Ecto neural progenitor cell (in vitro differentiated cells): Measurements from ENCODE around the gene LENG8.
A peak's percentile ranks its signal among the peaks of the same experiment; 100 is the strongest.

ENCODE experiments used
- DNase-seq: peaks from one replicate; pipeline ENCODE4 v3.0.0-alpha.2; 2018; ENCODE audit warnings: low spot score

Gene LENG8

DNA sequence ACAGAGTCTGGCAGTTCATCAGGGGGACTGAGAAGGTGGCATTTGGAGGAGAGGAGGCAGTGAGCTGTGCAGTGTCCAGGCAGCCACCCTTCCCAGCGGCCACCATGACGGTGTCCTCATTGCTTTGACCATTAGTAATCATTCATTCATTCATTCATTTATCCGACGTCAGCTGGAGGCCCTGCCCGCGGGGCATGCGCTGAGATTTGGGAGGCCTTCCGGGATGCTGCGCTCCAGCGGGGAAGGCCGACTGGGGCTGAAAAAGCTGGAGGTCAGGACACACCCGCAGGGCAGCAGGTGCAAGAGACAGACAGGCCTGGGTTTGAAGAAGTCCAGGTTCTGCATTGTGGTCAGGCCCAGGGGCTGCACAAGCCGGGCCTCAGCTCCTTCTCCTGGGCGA is 24.8 kb upstream of the LENG8 start:
- DNase-seq = no peak

DNA sequence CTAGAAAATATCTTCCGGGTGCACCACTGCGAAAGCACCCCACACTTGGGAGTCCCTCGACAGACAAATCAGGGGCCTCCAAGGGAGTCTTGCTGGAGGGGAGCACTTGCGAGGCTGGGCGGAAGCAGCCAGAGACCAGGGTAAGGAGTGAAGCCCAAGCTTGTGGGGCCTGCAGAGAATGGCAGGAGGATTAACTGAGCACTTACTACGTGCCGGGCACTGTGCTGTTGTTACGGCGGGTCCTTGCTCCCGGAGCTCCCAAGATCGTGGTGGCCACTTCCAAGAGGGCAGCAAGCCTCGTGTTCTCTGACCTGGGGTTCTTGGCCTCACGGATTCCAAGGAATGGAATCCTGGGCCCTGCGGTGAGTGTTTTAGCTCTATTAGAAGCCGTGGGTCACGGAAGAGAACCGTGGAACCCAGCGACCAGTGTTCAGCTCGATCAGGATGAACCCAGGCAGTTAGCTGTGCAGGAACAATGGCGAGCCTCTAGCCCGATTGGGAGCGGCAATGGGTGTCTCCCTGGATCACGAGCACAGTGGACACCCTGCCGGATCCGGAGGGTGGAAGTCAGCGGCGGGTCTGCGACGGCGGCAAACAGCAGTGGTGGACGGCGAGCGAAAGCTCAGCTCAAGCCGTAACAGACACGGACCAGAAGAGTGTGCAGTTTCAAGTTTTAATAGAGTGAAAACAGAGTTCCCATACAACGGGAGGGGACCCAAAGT is 24.2 kb upstream of the LENG8 start:
- DNase-seq = no peak

DNA sequence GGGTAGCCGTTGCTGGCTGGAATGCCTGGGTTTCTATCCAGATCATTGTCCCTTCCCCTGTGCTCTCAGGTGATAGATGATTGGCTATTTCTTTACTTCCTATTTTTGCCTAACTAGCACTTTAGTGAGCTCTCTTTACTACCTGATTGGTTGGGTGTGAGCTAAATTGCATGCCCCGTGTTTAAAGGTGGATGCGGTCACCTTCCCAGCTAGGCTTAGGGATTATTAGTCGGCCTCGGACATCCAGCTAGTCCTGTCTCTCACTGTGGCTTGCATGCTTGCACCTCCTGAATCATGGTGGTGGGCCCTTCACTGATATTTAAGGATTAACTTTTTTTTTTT is 23.6 kb upstream of the LENG8 start:
- no peak for DNase-seq

DNA sequence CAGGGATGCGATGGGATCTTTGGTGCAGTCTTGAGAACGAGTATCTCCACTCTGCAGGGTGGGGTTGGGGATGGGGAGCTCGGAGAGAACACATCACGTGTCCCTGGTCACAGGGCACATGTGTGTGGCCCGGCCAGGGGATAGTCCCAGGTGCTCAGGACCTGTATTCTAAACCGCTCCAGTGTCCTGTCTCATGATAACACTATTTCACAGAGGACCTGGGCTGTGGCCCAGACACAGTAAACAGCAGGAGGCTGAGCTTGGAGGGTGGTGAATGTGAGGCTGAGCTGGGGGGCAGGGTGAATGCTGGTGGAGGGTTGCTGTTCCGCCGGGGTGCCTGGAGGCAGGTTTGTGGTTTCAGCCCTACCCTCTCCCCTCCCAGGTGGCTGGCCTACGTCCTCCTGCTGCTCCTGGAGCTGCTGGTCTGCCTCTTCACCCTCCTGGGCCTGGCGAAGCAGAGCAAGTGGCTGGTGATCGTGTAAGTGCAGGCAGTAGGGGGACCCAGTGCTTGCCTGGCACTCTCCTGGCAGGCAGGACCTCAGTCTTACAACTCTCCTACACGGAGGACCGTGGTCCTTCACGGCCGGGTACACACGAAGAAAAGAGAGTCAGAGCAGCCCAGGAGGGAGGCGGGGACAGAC is 22.6 kb upstream of the LENG8 start:
- DNase-seq = peak; percentile 49

DNA sequence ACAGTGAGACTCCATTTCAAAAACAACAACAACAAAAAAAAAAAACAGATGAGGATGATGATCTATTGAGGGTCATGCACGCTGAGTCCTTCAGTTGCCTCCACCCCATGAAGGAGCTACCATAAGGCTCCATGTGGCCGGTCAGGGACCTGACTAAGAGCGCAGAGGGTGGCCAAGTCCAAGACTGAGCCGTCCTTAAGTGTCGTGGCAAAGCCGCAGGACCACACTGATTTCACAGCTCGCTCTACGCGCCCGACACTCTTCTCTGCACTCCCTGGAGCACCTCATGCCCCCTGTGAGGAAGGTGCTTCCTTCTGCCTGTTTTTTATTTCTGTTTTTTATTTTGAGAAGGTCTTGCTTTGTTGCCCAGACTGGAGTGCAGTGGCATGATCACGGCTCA is 21.4 kb upstream of the LENG8 start:
- DNase-seq = no peak

DNA sequence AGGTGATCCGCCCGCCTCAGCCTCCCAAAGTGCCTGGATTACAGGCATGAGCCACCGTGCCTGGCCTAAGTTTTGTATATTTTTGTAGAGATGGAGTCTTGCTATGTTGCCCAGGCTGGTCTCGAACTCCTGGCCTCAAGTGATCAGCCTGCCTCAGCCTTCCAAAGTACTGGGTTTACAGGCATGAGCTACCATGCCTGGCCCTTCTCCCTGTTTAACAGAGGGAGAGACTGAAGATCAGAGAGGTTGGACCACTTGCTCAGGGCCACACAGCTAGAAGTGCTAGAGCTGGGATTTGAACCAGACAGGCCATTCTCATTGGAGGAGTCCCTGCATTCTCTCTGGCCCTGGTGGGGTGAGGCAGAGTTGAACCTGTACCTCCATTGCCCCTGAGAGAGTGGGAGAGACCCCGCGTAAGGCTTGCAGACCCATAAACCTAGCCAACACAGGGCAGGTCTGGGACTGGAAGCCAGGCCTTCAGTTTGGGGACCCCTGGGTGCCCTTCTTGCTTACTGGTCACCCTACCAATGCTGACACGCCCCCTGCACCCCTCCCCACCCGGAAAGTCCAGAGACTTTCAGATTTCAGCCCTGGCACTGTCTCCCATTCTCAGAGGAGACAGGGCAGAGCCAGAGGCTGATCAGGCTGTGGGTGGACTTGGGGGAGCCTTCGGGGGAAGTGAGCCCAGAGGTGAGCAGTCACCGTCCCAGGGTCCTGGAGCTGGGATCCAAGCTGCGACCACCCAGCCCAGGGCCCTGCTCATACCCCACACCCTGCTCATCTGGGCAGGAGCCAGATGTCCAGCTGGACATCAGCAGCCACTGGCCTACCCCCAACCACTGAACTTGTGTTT is 20.4 kb upstream of the LENG8 start:
- no peak for DNase-seq

DNA sequence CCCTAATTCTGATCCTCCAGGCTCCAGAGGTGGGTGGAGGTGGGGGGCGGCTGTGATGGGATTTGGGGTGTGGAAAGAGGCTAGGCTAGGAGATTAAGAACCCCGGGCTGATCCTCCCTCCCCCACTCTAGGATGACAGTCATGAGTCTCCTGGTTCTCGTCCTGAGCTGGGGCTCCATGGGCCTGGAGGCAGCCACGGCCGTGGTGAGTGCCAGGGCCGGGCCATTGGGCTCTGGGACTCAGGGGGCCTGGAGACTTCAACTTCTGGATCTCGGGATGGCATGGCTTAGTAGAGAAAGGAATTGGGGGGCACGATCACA is 19.9 kb upstream of the LENG8 start:
- no peak for DNase-seq

DNA sequence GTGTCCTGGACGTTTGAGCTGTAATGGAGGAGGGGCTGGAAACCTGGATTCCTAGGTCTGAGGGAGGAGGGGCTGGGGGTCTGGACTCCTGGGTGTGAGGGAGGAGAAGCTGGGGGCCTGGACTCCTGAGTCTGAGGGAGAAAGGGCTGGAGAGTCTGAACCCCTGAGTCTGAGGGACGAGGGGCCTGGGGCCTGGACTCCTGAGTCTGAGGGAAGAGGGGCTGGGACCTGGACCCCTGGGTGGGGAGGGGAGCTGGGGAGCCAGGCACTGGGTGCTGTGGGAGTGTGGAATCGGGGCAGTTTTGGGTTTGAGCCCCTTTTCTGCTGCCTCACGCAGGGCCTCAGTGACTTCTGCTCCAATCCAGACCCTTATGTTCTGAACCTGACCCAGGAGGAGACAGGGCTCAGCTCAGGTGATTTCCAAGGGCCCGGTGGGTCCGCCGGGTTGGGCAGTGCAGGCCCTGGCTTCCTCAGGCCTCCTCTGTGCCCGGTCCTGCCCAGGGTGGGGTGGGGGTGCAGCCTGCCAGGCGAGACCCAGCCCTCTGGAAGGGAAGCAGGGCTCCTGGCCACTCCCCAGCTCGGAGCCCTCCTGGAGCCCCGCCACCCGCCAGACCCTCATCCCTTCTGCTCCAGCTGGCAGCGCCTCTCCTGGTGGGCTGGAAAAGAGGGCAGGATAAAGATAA is 19.3 kb upstream of the LENG8 start:
- DNase-seq = peak; percentile 61

DNA sequence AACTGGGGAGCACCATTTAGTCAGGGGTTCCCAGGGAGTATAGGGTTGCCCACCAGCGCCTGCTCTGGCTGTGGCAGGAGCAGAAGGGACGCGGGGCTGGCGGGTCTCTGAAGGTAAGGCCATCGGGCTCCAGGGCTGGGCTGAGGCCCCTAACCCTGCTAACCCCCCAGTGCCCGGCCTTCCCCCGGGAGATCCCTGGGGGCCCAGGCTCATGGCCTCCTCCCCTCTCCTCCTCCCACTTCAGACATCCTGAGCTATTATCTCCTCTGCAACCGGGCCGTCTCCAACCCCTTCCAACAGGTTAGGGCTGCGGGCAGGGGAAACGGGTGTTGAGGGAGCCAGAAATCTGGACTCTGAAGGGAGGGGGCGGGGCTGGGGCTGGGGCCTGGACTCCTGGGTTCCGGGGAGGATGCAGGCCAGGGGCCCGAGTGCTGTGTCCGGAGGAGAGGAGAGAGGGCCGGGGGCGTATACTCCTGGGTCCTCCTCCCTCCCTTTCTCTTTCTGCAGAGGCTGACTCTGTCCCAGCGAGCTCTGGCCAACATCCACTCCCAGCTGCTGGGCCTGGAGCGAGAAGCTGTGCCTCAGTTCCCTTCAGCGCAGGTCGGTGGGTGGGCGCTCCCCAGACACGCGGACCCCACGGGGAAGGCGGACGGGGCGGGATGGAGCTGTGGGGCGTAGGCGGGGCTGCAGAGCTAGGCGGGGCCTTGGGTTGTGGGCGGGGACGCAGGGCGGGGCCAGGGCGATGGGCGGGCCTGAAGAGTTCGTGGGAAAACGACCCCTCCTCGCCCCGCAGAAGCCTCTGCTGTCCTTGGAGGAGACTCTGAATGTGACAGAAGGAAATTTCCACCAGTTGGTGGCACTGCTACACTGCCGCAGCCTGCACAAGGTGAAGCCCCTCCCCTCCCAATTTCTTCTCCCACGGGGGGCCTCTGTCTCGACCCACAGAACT is 18.4 kb upstream of the LENG8 start:
- peak; percentile 92 for DNase-seq

DNA sequence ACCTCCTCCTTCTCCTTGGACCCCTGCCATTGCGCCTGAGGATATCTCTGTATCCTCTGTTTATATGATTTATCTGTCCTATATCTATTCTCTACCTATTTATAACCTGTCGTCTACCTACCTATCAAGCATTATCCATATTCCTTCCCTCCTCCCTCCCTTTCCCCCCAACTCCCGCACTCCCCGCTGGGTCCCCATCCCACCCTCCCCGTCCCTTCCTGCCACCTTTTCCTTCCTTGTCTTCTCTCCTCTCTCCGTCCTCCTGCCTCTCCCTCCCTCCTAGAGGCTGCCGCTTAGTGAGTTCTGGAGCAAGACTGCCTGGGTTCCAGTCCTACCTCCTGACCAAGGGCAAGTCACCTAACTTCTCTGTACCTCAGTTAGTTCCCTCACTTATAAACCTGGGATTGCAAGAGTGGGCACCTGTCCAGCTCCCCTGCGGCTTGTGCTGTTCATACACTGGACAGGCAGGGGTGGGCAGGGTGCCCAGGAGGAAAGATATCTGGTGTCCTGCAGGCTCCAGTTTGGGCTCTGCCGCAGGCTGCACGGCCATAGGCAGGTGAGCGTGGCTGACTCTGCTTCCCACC is 17.7 kb upstream of the LENG8 start:
- DNase-seq = no peak

DNA sequence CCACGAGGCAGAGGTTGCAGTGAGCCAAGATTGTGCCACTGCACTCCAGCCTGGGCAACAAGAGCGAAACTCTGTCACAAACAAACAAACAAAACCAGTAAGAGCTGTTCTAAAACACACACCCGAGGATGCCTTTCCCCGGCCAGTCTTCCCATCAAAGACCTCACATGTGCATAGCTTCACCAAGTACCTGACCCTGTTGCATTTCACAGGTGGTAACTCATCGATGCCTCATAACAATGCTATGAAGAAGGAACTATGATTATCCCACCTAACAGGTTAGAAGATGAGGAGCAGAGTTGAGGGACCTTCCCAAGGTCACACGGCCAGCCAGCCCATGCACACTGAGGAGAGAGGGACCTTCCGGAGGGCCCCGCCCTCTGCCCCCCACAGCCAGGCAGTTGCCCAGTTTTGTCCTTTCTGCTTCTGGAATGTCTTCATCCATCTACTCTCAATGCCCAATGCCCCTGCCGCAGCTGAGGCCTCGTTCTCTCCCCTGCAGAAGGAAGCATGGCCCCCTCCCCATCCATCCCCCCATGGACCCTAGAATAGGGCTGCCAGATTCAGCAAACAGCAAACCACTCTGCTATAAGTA is 16.8 kb upstream of the LENG8 start:
- no peak for DNase-seq

DNA sequence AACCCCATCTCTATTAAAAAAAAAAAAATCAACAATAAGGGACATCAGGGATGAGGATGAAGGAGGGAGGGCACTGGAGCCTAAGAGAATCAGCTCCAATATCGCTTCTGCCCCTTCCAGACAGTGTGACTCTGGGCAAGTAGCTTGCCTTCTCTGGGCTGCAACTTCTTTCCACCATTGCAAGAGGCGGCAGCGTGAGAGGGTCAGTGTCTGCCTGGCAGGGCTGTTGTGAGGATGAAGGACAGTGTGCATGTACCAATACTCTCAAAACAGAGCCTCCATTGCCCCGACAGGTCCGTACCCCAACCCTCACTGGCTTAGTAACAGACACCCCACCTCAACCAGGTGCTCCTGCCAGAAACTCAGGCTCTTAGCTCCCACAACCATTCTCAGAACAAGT is 15.3 kb upstream of the LENG8 start:
- no peak for DNase-seq

DNA sequence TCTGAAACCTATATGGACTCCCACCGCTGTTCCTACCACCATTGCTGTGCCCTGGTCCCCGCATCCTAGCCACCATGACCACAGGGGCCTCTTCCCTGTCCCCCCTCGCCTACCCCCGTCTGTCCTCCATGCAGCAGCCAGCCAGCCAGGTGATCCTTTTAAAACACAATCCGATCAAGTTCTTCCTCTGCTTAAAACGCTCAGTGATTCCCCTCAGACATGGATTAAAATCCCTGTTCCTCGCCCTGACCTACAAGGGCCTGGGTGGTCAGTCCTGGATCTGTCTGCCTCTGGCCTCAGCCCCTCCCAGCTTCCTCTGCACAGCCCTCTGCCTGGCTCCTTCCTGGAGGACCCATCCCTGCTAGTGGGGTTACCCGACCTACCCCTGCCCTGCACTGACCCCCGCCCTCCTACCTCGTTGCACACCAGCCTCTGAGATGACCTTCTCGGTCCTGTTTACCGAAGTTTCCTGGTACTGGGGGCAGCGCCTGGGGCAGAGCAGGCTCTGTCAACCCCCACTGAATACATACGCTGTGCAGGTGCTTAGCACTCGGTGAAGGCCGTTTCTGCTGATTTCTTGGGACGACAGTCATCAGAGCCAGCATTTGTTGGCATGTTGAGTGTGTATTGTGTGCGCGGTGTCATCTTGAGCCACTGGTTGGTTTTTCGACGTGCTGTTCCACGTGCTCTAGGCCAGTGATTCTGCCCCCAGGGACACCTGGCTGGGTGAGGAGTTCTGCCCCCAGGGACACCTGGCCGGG is 14.7 kb upstream of the LENG8 start:
- peak; percentile 48 for DNase-seq

DNA sequence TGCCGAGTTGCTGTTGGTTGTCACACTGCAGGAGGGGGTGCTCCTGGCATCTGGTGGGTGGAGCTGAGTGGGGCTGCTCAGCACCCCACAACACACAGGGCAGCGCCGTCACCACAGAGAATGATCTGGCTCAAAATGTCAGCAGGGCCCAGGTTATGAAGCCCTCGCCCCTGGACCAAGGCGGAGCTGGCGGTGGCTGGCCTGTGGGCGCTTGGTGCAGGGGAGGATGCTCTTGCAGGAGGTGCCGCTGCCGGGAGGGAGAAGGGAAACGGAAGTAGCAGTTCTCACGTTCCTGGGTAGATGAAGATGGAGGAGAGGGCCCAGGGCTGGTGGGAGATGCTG is 14.2 kb upstream of the LENG8 start:
- peak; percentile 45 for DNase-seq

DNA sequence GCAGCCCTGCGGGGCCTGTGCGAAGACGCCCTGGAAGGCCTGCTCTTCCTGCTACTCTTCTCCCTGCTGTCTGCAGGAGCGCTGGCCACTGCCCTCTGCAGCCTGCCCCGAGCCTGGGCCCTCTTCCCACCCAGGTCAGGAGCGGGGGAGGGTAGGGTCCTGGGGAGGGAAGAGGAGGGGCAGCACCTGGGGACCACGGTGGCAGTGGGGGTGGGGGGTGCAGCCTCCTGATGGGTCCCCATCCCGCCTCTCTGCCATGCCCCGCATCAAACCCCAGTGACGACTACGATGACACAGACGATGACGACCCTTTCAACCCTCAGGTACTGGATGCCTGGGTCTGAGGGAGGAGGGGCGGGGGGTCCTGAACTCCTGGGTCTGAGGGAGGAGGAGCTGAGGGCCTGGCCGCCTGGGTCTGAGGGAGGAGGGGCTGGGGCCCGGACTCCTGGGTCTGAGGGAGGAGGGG is 13.4 kb upstream of the LENG8 start:
- peak; percentile 54 for DNase-seq

DNA sequence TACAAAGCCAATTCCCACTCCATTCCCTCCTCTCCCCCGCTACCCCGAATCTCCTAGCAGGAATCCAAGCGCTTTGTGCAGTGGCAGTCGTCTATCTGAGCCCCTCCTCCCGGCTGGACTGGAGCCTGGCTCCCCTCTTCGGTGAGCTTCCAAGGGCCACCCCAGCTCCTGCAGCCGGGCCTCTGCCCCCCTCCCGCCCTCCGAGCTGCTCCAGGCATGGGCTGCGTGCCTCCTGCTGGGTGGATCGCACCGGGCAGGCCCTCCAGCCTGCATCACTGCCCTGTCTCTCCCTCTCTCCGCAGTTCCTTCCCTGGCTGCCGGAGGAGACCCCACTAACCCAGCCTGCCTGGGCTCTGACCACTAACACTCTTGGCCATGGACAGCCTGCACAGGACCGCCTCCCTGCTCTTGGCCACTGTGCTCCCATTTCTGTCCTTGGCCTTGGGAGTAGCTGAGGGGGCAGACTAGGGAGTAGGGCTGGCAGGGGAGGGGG is 12.9 kb upstream of the LENG8 start:
- no peak for DNase-seq

DNA sequence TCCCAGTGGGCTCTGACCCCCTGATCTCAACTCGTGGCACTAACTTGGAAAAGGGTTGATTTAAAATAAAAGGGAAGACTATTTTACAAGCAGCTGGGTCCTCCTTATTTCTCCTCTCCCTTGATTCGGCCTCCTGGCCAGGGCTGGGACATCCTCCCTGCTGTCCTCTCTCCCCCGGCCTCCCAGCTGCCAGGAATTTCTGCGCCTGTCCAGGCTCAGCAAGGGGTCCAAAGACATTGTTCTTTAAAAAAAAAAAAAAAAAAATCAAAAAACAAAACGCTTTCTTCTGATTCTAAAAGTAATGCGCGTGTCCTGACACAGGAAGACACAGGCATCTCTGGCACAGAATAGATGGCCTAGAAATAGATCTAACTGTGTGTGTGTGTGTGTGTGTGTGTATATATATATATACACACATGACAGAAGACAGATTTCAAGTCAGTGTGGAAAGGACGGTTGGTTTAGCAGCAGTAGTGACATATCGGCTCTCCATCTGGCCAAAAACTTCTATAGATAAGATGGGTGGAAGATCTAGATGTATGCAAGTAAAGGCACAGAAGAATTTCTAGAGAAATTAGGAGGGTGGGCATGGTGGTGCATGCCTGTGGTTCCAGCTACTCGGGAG is 12.3 kb upstream of the LENG8 start:
- DNase-seq = no peak

DNA sequence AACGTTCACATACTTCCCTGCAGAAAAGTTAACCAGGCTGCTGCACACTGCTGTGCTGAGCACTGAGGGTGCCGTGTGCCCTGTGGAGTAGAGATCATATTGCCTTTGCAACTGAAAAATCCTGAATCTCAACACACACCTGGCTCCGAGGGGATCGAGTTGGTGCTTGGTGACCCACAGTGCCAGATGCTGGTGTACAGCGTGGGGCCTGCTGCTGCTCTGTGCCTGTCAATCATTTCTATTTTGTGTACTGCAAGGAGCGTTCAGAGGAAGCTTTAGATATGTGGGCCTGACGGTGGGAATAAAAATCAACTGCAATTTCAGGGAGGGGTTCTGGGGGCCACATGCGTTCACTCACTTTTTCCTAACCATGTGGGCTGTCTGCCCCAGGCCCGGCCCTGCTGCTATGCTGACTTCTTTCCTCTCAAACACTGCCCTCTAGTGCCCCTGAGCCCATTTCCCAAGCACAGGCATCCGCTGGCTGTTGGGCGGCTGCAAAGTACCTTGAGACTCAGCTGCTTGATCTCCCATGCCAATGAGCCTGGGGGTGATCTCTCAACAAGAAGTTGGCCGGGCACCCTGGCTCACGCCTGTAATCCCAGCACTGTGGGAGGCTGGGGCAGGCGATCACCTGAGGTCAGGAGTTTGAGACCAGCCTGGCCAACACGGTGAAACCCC is 9.7 kb upstream of the LENG8 start:
- DNase-seq = peak; percentile 76

DNA sequence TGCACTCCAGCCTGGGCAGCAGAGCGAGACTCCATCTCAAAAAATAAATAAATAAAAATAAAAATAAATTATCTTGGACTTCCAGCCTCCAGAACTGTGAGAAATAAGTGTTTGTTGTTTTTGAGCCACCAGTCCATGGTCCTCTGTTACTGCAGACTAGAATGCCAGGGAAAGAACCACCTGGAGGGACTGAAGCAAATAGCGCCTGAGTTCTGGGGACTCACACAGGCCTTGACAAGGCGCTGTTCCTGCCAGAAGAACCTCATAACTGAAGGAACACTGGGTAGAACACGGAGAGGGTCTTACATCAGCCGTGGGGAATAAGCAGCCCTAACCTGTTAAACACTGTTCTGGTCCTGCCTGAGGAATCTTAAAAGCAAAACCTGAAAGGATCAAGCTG is 8.4 kb upstream of the LENG8 start:
- no peak for DNase-seq
